SIG-M5 (cell line): ENCODE results near the gene NCKAP5.
"Not testable (repeated sequence)": the region's sequence is repeated elsewhere in the genome, so short reads cannot be mapped to it uniquely, and the experiment has no call there.

ENCODE experiments used
- DNase-seq: peaks from one replicate; lab custom pipeline; 2025; lab: John Stamatoyannopoulos, UW

NCKAP5 gene

GRCh38 chr2:132875193-132875592 is 693.1 kb downstream of the NCKAP5 start:
- DNase-seq = no peak

- no peak for DNase-seq
These were observed 694.5 kb downstream of the NCKAP5 start for GRCh38 chr2:132873738-132874137.

GRCh38 chr2:132871831-132872230 is 696.4 kb downstream of the NCKAP5 start:
- DNase-seq = no peak

- DNase-seq = no peak
These were observed 704.3 kb downstream of the NCKAP5 start for GRCh38 chr2:132863961-132864360.

GRCh38 chr2:132860220-132860619 is 708.0 kb downstream of the NCKAP5 start:
- DNase-seq = no peak

- no peak for DNase-seq
These were observed 708.7 kb downstream of the NCKAP5 start for GRCh38 chr2:132859590-132859989.

GRCh38 chr2:132857319-132857718 is 710.9 kb downstream of the NCKAP5 start:
- DNase-seq = no peak

GRCh38 chr2:132850688-132851087 is 717.6 kb downstream of the NCKAP5 start:
- no peak for DNase-seq

- no peak for DNase-seq
These were observed 719.1 kb downstream of the NCKAP5 start for GRCh38 chr2:132849118-132849517.

GRCh38 chr2:132845339-132845738 is 722.9 kb downstream of the NCKAP5 start:
- no peak for DNase-seq

- DNase-seq = no peak
These were observed 723.7 kb downstream of the NCKAP5 start for GRCh38 chr2:132844585-132844984.

GRCh38 chr2:132837769-132838168 is 730.5 kb downstream of the NCKAP5 start:
- DNase-seq = no peak

GRCh38 chr2:132830321-132830827 is 737.9 kb downstream of the NCKAP5 start:
- DNase-seq = no peak

GRCh38 chr2:132825601-132826000 is 742.7 kb downstream of the NCKAP5 start:
- no peak for DNase-seq

- DNase-seq = no peak
These were observed 743.5 kb downstream of the NCKAP5 start for GRCh38 chr2:132824716-132825115.

GRCh38 chr2:132816234-132816633 is 752.0 kb downstream of the NCKAP5 start:
- DNase-seq = no peak

GRCh38 chr2:132815516-132815915 is 752.7 kb downstream of the NCKAP5 start:
- no peak for DNase-seq

- no peak for DNase-seq
These were observed 753.6 kb downstream of the NCKAP5 start for GRCh38 chr2:132814651-132815050.

GRCh38 chr2:132813422-132813821 is 754.8 kb downstream of the NCKAP5 start:
- no peak for DNase-seq

- DNase-seq = no peak
These were observed 756.9 kb downstream of the NCKAP5 start for GRCh38 chr2:132811148-132811915.

GRCh38 chr2:132809962-132810361 is 758.3 kb downstream of the NCKAP5 start:
- not testable (repeated sequence) for DNase-seq

GRCh38 chr2:132804051-132804450 is 764.2 kb downstream of the NCKAP5 start:
- DNase-seq = no peak

- DNase-seq = no peak
These were observed 769.9 kb downstream of the NCKAP5 start for GRCh38 chr2:132798341-132798740.

- DNase-seq = no peak
These were observed 770.7 kb downstream of the NCKAP5 start for GRCh38 chr2:132797556-132797955.
